GM12891 (cell line): ENCODE measurements around the gene ZNF555.

Experiments
- PAX5 ChIP-seq: IDR thresholded peaks from 2 replicates; pipeline ENCODE4 v1.6.1; 2011; ENCODE audit warnings: low read length, moderate library complexity, mild to moderate bottlenecking; ENCODE audit not compliant: insufficient read depth, severe bottlenecking
- POLR2A ChIP-seq: IDR thresholded peaks from 2 replicates; pipeline ENCODE4 v1.6.1; 2011; ENCODE audit warnings: low read depth, low read length, control low read depth
- POLR2AphosphoS5 ChIP-seq: IDR thresholded peaks from 2 replicates; pipeline ENCODE4 v1.6.1; 2011; ENCODE audit warnings: low read depth, low read length, control low read depth
- POU2F2 ChIP-seq: IDR thresholded peaks from 2 replicates; pipeline ENCODE4 v1.6.1; 2011; ENCODE audit warnings: low read depth, mild to moderate bottlenecking, control low read depth, low read length, moderate library complexity
- SPI1 ChIP-seq: IDR thresholded peaks from 2 replicates; pipeline ENCODE4 v1.6.1; 2011; ENCODE audit warnings: low read depth, low read length, control low read depth
- TAF1 ChIP-seq: IDR thresholded peaks from 2 replicates; pipeline ENCODE4 v1.6.1; 2011; ENCODE audit warnings: low read depth, low read length, control low read depth

DNA sequence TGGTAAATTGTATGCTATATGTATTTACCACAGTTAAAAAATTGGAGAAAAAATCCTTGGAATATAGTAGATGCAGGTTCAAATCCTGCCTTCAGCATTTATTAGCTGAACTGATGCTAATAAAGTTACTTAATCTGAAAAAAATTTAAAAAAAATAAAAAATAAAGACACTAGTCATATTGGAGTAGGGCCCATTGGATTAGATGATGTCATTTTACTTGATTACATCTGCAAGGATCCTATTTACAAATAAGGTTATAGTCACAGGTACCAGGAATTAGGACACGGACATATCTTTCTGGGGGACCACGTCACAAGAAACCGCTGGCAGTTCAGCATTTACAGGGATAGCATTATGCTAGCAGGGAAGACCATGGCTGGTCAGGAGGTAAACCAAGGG, 6.2 kb downstream of the ZNF555 start:
- no peak for TF ChIP-seq POLR2A
- no peak for TF ChIP-seq PAX5
- no peak for TF ChIP-seq TAF1
- TF ChIP-seq SPI1 = no peak
- TF ChIP-seq POLR2AphosphoS5 = no peak
- no peak for TF ChIP-seq POU2F2
